Measurements from ENCODE around the gene EGR2.
"Not testable (repeated sequence)": the region's sequence is repeated elsewhere in the genome, so short reads cannot be mapped to it uniquely, and the experiment has no call there.

The EGR2 gene

GRCh38 chr10:62795762-62796161, 20.4 kb downstream of the EGR2 start:
- no peak for DNase-seq (ENCODE audit: low read depth in 2 of 3, low spot score in 2 of 3)

- no peak for DNase-seq (ENCODE audit: low read depth in 2 of 3, low spot score in 2 of 3)
Observed at GRCh38 chr10:62795100-62795499, 21.1 kb downstream of the EGR2 start.

- no peak for DNase-seq (ENCODE audit: low read depth in 2 of 3, low spot score in 2 of 3)
Observed at GRCh38 chr10:62794306-62794705, 21.9 kb downstream of the EGR2 start.

- DNase-seq (ENCODE audit: low read depth in 2 of 3, low spot score in 2 of 3): no peak
Observed at GRCh38 chr10:62792261-62792660, 23.9 kb downstream of the EGR2 start.

DNA sequence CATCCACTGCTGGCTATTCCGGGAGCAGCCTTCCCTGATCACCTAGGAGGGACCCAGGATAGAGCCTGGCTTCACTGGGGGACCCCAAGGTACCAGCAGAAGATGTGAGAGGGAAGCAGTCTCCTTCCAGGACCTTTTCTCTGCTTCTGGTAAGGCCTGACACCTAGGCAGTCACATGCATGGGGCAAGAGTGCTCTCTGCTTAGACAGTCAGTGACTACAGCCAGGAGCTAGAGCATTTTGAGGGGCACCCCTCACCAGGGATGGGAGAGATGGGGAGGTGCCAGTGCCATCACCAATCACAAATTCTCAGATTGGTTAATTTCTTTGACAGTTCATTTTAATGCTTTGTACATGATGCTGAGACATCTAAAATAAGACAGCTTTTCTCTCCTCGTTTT, 25.6 kb downstream of the EGR2 start:
- DNase-seq (ENCODE audit: low read depth in 2 of 3, low spot score in 2 of 3): no peak

DNA sequence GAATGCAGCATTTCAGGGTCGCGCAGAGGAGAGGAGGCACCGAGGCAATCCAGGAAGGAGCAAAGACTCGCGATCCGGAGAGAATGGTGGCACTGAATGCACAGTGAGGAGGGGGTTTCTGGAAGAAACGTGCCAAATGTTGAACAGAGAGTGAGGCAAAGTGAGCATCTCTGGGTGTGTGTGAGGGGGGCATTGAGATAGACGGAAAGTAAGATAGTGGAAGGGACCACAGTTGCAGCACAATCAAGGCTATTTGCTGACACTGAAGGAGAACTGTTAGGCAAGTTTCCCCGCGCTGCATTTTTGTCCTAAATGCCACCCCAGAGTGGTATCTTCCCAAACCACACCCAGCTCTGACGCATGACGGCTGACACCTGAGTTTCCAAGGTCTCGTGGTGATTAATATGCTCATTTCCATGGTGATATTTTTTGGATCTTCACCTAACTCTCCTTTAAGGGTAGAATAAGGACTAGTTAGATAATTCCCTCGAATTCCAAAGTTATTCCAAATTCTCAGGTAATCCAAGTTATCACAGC, 26.1 kb downstream of the EGR2 start:
- DNase-seq (ENCODE audit: low read depth in 2 of 3, low spot score in 2 of 3): no peak

- no peak for DNase-seq (ENCODE audit: low read depth in 2 of 3, low spot score in 2 of 3)
Observed at GRCh38 chr10:62788861-62789467, 27.2 kb downstream of the EGR2 start.

- DNase-seq (ENCODE audit: low read depth in 2 of 3, low spot score in 2 of 3): not testable (repeated sequence)
Observed at GRCh38 chr10:62788285-62788684, 27.9 kb downstream of the EGR2 start.

DNA sequence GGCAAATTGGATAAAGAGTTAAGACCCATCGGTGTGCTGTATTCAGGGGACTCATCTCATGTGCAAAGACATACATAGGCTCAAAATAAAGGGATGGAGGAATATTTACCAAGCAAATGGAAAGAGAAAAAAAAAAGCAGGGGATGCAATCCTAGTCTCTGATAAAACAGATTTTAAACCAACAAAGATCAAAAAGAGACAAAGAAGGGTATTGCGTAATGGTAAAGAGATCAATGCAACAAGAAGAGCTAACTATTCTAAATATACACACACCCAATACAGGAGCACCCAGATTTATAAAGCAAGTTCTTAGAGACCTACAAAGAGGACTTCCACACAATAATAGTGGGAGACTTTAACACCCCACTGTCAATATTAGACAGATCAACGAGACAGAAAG, 31.6 kb downstream of the EGR2 start:
- not testable (repeated sequence) for DNase-seq (ENCODE audit: low read depth in 2 of 3, low spot score in 2 of 3)

DNA sequence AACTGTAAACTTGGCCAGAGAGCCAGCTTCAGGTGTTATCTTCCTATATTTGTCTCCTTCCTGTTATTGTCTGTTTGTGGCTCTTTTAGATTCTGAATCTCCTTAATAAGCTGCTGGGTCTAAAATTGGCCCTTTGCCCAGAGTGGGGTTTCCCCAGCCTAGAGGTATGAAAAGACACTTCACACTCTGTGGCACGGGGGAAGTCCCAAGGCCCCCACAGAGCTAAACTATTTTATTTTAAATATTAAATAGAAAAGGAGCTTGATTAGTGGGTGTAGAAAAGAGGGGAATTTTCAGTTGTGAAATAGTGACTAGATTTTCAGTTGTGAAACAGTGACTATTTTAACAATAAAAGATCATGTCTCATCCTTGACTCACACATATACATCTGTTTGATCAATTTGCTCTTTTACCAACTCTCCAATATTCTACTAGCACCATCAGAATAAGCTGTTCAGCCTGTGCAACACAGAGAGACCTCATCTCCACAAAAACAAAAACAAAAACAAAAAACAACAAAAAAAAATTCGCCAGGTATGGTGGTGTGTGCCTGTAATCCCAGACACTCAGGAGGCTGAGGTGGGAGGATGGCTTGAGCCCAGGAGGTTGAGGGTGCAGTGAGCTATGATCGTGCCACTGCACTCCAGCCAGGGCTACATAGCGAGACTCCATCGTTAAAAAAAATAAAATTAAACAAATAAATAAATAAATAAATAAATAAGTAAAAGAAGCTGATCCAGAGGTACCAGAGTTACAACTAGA, 36.5 kb downstream of the EGR2 start:
- peak; percentile 50 to 66 (median 65) for DNase-seq (ENCODE audit: low read depth in 2 of 3, low spot score in 2 of 3)

GRCh38 chr10:62778125-62778524, 38.0 kb downstream of the EGR2 start:
- no peak for DNase-seq (ENCODE audit: low read depth in 2 of 3, low spot score in 2 of 3)

DNA sequence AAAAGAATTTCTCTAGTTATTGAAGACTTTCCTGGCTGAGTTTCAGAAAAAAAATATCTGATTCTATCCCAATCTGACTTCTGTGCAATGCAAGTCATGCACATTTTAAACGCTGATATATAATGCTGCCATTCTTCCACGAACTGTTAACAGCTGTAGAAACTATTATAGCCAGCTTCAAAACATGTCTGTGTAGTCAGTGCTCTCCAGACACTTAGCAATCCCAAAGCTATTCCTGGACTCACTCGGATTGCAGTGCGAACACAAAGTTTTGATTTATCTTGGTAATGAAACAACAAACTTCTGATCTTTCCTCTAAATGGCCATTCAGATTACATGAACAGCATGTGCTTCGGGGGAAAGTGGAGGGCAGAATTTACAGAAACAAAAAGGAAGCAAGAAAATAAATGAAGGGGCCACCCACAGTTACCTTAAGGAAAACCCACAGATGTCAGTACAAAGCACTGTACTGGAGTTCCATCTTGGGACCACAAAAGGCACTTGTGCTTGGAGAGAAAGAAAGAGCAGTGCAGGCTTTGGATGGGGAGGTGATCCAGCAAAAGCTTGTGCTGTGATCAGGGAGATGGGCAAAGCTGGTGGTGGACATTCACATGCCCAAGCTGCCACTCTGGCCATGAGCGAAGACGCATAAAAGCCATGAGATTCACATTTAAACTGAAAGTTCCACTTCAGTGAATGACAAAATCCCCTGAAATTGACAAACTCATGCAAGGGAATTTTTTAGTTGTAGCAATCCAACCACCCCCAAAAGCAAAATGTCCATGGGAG, 43.8 kb downstream of the EGR2 start:
- no peak for DNase-seq (ENCODE audit: low read depth in 2 of 3, low spot score in 2 of 3)

- no peak for DNase-seq (ENCODE audit: low read depth in 2 of 3, low spot score in 2 of 3)
Observed at GRCh38 chr10:62769574-62770242, 46.5 kb downstream of the EGR2 start.

GRCh38 chr10:62766386-62766785, 49.8 kb downstream of the EGR2 start:
- no peak for DNase-seq (ENCODE audit: low read depth in 2 of 3, low spot score in 2 of 3)

DNA sequence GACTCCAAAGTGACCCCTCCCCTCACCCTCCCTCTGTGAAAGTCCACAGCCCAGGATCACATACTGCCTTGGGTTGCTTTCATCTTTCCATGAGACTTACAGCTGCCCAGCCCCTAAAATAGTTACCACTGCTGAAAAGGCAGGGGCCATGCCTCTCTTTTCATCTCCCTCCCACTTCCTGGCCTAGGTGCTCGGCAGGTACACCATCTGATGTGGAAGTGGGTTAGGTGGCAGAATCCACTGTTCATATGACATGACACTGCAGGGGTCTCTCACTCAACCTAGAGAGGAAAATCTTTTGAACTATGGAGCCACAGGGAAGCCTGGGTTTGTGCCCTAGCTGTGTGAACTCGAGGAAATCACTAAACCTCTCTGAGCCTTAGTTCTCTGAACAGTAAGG, 50.4 kb downstream of the EGR2 start:
- no peak for DNase-seq (ENCODE audit: low read depth in 2 of 3, low spot score in 2 of 3)

DNA sequence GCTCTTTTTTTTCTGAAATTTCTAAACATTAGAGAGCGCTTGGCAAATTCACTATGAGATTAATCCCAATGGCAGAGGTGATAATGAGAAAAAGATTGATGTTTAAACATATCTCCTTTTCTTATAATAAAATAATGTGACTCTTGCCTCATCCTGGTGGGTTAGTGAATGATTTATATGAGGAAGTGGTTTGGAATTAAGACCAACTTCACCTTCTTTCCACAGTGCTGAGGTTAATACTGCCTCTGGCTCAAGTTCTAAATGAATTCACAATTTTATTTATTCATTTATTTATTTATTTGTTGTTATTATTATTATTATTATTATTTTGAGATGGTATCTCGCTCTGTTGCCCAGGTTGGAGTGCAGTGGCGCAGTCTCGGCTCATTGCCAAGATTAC, 52.2 kb downstream of the EGR2 start:
- DNase-seq (ENCODE audit: low read depth in 2 of 3, low spot score in 2 of 3): no peak

DNA sequence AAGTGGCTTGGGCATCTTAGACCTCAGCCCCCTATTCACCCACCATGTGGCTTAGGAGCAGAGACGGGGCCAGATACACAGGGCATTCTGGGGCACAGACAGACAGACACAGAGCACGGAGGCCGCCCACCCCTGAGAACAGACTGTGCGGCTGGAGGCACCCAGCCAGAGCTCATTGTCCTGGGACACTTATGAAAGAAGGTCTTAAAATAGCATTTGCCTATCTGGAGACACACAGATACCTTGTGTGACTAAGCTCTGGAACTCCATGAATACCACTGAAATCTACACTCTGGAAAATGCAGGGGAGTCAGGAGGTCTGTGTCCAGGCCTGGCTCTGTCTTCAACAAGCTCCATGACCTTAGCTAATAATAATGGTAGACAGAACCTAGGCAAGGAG, 53.0 kb downstream of the EGR2 start:
- DNase-seq (ENCODE audit: low read depth in 2 of 3, low spot score in 2 of 3): no peak
